CD4-positive, alpha-beta T cell treated with Interleukin-10 for 1 hour (primary cell): Measurements from ENCODE around the gene IFNLR1.

Experiments used
- DNase-seq: peaks from one replicate; pipeline ENCODE4 v3.0.0-alpha.2; 2020

Gene IFNLR1

GRCh38 chr1:24142546-24143534 is 44.2 kb downstream of the IFNLR1 start, which contains the start of gene IL22RA1:
IL22RA1 (minus strand) TSS chr1:24143140; CDS start chr1:24143082, 58 bp downstream.
- no peak for DNase-seq

GRCh38 chr1:24141311-24141997 is 45.6 kb downstream of the IFNLR1 start:
- no peak for DNase-seq

- no peak for DNase-seq
These were observed 46.3 kb downstream of the IFNLR1 start for GRCh38 chr1:24140741-24141181.

DNA sequence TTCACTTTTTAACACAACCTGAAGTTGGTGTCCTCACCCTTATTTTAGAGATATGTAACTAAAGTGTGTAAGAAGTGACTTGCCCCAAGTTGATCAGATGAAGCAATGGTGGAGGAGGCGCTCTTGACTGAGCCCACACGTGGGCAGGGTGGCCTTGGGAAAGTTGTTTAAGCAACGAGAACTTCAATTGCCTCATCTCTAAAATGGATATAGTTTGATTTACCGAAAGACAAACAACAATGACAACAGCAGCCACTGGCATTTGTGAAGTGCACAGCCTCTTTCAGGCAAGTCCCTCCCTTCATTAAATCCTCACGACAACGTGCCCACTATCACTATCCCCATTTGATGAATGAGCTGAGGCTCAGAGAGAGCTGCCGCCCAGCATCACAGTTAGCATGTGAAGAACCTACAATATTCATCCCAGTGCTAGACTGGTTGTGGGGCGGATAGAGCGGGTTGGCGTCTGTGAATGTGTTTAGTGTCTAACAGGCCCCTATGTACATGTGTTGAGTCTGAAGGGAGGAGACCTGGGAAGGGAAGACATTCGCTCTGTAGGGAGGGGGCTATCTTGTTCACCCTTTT is 47.2 kb downstream of the IFNLR1 start:
- DNase-seq = no peak

- no peak for DNase-seq
These were observed 47.9 kb downstream of the IFNLR1 start for GRCh38 chr1:24139222-24139489.

- DNase-seq = no peak
These were observed 48.4 kb downstream of the IFNLR1 start for GRCh38 chr1:24138476-24139221.

- DNase-seq = no peak
These were observed 50.0 kb downstream of the IFNLR1 start for GRCh38 chr1:24136956-24137539.

GRCh38 chr1:24134376-24134775 is 52.7 kb downstream of the IFNLR1 start:
- DNase-seq = no peak

GRCh38 chr1:24133819-24134218 is 53.3 kb downstream of the IFNLR1 start:
- DNase-seq = no peak

DNA sequence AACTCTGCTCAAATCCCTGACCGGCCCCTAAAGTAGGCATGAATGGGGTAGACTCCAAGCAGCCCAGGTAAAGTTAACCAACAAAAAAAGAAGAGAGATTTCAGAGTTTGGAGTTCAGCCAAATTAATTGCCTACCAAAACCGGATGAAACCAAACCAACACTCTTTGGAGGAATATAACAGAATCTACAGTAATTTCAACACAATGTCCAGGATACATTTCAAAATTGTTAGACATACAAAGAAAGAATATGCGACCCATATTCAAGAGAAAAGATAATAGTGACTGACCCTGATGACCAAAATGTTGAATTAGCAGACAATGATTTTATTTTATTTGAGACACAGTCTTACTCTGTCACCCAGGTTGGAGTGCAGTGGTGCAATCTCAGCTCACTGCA is 56.7 kb downstream of the IFNLR1 start:
- no peak for DNase-seq

DNA sequence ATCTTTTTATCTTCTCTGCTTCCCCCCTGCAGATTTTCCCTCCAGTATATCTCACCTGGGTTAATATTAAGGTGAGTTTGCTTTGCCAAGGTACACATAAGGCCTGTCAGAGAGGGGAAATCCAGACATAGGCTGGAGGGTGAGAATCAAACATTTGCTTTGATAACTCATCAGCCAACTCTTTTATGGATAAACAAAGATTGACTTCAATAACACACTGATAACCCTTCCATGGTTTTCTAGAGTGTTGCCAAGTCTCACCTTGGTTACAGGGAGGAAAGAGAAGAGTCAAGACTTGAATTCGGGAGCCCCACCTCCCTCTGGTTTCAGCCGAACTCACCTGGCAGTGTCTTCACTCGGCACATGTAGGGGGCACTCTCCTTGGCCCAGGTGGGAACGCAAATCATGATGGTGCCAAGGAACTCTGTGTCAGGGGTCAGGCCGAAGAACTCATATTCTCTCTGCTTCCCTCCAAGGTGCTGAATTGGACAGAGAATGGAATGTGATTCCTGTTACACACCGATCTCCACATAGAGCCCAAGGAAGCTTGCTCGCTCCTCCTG is 59.2 kb downstream of the IFNLR1 start:
- DNase-seq = no peak

DNA sequence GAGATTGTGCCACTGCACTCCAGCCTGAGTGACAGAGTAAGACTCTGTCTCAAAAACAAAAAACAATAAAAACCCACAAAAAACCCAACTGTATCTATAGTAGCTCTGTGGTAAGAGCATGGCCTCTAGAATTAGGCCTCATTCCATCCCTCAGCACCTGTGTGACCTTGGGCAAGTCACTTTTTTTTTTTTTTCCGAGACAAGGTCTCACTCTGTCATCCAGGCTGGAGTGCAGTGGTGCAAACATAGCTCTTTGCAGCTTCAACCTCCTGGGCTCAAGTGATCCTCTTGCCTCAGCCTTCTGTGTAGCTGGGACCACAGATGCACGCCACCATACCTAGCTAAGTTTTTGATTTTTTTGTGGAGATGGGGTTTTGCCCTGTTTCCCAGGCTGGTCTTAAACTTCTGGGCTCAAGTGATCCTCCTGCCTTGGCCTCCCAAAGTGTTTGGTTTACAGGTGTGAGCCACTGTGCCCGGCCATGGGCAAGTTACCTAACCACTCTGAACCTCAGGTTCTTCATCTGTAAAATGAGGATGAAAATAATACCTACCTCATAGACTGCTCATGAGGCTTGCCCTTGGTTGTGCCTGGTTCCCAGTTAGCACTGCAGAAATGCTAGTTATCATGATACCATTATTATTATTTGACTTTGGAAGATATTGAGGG is 59.8 kb downstream of the IFNLR1 start:
- DNase-seq = no peak

DNA sequence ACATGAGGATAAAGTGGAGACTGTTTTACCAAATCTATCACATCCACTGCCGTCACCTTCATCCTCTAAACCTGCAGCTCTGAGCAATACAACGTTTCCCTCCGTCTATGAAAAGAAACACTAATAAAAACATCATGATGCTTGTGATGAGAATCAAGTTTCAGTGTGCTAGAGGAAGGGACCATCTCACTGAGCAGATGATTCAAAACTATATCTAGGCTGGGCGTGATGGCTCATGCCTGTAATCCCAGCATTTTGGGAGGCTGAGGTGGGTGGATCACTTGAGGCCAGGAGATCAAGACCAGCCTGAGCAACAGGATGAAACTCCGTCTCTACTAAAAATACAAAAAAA is 60.4 kb downstream of the IFNLR1 start:
- DNase-seq = no peak

GRCh38 chr1:24126018-24126671 is 60.9 kb downstream of the IFNLR1 start:
- DNase-seq = no peak

DNA sequence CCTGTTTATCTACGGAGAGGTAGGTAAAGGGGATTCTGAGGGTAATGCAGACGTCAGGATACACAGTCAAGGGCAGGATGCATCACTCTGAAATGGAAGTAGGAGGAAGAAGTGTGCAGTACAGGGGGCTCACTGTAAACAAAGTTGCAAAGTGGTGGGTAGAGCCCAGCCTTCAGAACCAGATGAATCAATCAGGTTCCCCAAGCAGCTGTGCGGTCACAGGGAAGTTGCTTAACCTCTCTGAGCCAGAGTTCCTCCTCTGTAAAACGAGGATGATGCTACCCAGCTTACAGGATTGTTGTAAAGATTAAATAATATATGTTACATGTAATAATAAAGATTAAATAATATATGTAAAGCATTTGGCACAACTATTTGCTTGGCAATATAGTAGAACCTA is 61.6 kb downstream of the IFNLR1 start:
- no peak for DNase-seq

- DNase-seq = no peak
These were observed 62.1 kb downstream of the IFNLR1 start for GRCh38 chr1:24124980-24125379.

DNA sequence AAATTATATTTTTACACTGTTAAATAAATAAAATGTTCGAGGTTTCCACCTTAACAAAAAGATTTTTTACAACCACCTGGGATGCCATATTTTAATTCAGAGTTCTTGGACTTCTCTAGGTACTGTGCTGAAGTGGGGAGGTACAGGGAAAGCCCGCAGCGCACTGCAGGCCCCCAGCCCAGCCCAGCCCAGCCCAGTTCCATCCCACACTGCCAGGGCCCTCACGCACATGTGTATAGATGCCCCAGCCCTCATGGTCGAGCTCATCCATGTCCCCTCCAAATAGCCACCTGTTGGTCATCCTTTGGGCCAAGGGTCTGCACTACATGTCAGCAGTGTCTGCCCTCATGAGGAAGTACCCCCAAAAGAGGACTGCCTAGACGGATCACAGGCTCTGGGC is 63.5 kb downstream of the IFNLR1 start:
- DNase-seq = no peak

DNA sequence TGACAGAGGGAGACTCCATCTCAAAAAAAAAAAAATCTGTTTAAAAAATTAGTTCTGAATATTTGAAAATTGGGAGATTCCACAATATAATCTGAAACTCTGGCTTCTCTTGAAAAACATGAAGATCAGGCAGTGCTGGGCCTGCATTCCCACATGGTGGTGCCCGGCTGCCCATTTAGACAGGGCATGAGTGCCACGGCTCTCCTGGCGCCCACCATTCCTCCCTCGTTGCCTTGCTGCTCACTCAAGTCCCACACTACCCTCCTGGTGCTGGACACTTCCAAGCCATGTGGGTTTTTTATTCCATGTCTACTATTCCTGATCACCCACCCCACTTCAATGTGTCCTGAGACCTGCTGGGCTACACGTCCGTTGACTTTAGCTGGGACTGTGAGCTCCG is 64.3 kb downstream of the IFNLR1 start:
- DNase-seq = no peak

DNA sequence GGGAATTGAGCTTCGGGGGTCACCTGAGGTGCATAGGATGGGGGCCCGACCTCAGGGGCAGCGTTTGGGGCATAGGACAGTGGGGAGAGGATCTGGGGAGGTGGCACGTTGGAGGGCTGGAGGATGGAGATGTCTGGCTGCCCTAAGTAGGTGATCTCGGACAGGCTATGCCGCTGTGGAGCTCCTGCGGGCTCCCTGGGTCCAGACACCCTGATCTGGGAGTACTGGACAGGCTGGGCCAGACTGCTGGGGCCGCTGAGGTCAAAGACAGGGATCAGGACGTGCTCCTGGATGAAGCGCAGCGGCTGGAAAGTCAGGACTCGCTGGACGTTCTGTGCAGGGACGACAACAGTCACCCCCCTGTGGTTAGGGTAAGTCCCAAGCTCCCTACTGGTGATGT is 65.7 kb downstream of the IFNLR1 start:
- no peak for DNase-seq

GRCh38 chr1:24120965-24121364 is 66.1 kb downstream of the IFNLR1 start:
- no peak for DNase-seq
